Bone marrow (tissue), 2 donors: ENCODE data around the gene ENOX1.

Experiments used
- DNase-seq, 2 donors: peaks; one replicate each; lab custom pipeline; 2025; lab: John Stamatoyannopoulos, UW

ENOX1 gene

DNA sequence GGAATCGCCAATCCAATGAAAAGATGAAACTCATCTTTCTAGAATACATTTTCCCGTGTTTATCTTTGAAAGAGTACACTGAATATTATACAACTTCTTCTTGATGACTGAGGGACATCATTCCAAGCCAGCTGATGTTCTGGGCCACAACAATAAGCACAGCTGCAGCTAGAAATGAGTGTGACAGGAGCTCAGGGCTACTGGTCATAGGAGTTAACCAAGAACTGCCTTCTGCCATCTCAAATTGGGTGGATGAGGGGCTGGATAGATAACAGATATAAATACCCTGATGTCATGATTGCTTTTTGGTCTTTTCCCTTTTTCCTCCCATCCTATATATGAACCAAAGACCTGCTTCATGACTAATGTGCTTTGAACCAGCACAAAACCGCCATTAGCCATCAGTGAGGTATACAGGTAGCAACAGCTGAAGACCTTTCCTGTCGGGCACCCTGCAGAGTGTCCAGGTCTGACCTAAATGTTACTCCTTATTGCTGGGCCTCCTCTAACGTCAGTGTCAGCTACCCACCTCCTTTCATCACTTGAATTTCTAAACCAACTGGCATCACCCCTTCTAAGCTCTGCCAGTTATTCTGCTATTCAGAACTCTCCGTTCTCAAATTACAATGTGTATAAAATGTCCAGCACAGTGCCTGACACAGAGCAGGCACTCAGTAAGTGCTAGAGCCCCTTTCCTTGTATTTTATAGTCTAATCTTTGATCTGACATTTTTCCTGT, 178.2 kb downstream of the ENOX1 start:
- no peak for DNase-seq

DNA sequence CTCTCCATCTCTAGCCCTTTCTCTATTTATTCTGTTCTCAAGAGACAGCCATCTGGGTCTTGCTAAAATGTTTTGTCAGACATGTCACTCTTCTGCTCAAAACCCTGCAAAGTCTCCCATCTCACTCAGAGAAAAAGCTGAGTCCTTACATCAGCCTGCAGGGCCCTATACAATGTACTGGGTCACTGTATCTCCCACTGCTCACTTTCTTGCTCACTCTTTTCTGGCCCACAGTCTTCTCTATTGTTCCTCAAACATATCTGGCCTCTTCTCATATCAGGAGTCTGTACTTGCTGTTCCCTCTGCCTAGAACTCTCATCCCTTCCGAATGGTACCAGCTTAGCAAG, 189.2 kb downstream of the ENOX1 start:
- no peak for DNase-seq

DNA sequence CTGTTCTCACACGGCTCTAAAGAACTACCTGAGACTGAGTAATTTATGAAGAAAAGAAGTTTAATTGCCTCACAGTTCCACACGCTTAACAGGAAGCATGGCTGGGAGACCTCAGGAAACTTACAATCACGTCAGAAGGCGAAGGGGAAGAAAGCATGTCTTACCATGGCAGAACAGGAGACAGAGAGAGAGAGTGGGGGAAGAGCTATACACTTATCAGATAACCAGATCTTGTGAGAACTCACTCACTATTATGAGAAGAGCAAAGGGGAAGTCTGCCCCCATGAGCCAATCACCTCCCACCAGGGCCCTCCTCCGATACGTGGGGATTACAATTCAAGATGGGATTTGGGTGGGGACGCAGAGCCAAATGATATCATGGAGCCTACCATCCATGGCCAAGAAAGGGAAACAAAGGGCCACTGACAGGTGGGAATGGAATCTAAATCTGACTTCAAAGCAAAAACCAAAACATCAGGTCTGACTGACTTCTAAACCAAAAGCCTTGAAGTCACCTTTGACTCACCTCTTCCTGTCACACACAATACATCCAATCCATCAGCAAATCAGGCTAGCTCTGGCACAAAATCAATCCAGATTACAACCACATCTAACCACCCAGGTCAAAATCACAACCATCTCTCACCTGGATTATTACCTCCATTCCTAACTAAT, 189.7 kb downstream of the ENOX1 start:
- DNase-seq = no peak

DNA sequence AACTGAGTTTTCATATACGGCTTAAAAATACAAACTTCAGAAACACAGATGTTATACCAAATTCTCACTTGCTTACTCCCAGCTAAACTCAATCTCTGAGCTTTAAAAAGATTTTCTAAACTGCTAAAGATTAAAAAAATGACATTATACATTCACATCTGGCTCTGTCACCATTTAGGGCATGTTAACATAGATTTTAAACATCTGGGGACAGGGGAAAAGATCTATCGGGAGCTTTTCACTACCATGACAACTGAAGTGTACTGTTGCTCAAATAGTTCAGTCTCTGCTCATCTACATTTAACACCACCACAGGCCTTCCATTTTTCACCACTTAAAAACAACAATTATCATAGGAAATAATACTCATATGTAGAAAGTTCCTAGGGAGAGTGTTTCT, 190.8 kb downstream of the ENOX1 start:
- DNase-seq = no peak

DNA sequence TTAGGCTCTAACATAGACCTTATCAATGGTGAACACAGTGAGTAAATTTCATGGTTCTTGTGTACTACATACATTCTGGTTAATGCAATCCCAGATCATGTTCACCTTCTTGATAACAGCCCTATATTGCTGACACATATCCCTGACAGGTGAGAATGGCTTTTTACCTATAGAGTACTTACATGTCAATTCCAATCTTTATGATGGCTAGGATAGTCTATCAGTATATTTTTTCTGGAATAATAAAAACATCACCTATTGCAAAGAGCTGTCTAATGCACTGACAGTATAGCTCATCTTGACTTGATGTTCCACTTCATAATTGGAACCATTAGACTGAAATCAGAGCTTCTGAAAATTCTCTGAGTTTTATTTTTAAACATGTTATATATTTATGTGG, 199.4 kb downstream of the ENOX1 start:
- no peak for DNase-seq

DNA sequence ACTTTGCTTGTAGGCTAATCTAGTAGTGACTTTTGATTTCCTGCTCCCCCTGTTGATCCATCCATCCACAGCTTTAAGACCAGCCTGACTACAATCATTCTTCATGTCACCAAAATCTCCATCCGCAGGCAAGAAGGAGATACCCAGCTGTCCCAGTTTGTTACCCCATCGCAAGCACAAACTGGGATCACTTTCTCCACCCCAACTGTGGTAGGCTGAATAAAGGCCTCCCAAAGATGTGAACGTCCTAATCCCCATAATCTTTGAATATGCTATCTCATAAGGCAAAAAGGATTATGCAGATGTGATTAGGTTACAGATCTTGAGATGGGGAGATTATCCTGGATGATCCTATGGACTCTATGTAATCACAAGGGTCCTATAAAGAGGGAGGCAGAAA, 202.0 kb downstream of the ENOX1 start:
- no peak for DNase-seq

DNA sequence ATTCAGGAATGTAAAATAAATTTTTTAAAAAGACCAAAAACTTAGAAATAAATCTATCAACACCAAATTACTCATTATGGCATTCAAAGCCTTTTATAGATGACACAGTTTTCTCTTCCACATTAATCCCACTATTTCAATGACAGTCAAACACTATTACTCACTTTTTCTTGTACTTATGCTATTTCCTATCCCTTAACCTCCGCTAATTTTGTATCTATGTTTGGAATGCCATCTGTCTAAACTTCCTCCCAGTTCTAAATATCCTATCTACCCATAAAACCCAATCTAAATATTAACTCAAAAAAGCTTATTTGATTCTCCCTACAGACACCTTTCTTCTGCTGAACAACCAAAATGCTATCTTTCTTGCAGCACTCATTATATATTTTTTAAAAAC, 203.5 kb downstream of the ENOX1 start:
- no peak for DNase-seq

DNA sequence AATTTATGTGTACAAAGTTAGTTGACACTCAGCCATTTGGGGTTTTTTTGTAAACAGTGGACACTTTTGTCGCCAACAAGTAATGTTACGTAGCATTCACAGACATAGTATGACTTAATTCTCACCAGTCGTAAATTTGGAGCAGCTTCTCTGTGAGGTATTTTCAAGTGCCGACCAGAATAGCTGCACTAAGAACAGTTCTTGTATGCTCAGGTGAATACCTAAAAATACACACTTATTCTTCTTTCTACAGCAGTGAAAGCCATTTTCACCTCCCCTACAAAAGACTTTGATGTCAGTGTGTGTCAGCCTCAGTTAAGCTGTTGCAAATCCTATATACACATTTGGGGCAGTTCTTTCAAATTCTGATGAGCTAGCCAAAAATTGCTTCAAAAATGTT, 206.5 kb downstream of the ENOX1 start:
- DNase-seq = no peak

DNA sequence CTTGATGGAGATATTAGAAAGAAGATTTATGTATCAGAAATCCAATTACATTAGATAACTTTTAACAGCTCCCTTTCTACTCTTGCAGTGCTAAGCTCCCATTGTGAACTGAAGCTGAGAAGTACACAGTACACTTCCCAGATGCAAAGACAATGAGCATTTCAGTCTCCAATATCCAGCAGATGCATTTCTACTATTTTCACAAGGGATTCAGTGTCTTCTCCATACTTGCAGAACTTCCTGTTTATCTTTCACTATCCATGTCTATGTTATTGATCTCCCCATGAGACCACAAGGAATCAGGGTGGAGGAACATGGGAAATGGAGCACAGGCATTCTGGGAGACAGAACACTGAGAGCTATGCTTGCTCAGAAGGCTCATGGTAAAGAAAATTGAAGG, 207.5 kb downstream of the ENOX1 start:
- no peak for DNase-seq

DNA sequence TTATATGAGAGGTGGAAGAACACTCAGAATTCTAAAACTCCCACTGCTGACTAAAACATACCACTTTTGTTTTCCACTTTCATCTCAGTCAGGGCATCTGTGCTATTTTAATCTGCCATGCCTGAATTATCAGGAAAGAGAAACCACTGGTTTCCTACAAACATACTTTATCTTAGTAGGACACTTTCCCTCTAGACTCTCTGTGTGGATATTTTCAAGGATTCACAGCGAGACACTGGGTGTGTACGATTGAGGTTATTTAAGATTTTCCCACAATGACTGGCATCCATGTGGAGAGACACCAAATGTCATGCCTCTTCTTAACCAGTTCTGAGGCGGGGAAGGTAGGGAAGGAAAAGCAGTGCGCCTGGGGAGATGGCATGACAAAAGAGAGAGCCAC, 212.2 kb downstream of the ENOX1 start:
- DNase-seq = no peak

DNA sequence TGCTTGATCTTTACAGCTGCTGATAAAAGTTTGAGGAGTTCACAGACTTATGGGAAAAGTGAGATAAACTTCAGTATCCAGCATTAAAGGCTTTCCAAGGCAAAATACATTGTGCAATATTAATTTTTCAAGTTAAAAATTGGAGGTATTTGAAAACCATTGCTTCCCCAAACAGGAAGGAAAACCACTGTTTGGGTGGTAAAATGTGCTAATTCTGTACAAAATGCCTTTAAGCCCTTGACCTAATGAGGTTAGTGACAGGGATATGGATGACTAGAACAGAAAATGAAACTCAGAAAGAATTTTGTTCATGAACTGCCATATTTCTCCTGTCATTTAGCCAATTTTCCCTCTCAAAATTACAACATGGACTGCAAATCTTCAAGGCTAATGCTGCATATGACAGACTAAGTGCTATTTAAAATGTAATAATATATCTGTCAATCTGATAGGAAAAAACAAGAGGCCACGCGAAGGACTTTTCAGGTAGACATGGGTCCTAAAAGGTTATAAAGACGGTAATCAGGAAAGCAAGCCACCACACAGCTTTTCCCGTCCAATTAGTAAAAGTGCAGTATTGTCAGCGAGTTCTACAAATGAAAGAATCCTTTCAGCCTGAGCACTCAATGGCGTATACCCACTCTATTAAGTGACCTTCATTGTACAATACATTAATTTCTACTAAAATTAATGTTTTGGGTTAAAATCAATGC, 212.8 kb downstream of the ENOX1 start:
- no peak for DNase-seq

DNA sequence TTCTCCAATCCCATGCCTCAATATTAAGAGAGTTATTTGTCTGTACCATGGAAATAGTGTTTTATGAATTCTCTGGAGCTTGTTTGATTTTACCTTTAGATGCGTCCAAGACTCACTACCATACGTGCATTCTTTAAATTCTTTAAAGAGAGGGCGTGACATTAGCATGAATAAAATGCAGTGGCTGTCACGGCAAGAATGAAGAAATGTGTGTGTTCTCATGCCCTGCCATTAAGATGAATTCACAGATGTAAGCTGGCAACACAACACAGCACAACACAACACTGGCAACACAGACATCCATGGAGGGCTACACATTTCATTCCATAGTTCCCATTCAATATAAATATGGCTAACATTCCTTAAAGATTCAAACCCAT, 213.4 kb downstream of the ENOX1 start:
- no peak for DNase-seq

DNA sequence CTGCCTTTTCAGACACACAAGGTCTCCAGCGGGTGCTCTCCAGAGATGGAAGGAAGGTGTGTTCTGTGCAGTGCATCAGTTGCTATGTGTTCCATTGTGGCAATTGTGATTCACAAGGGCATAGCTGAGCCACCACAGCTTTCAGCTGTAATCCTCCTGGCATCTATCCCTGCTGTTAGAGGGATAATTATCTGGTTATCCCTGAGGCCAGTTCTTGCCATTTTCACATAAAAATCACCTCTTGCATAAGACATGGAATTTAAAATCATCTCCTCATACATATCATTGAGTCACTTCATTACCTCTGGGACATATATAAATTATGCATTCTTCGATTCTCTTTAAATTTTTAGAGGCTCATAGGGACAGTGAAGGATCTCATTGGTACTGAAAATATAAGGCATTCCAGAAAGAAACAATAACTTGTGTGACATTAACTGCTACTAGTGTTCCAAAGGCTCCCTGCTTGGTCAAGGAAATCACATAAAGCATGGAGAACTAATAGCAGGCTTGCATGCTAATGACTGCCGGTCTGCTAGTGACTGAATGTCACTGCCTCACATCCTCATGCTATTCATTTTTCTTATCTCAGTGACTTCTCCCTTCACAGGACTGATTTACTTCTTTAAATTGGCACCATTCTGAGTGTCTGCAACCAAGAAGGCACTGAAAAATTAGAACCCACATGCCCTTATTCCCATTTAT, 214.0 kb downstream of the ENOX1 start:
- no peak for DNase-seq

DNA sequence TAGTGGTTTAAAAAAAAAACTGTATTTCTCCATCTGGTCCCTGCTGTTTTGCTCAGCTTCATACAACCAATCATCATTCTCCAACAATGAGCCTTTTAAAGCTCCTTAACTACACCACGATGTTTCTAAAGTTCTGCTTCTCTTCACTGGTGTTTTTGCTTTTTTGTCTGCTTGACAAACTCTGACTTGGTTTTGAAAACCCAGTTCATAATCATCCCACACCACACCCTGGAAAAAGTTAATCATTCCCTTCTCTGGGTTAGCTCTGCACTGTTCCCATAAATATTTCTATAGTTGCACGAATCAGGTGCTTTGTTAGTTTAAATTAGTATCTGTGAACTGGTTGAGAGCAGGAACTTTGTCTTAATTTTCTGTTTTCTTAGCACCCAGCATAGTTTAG, 217.1 kb downstream of the ENOX1 start:
- no peak for DNase-seq

DNA sequence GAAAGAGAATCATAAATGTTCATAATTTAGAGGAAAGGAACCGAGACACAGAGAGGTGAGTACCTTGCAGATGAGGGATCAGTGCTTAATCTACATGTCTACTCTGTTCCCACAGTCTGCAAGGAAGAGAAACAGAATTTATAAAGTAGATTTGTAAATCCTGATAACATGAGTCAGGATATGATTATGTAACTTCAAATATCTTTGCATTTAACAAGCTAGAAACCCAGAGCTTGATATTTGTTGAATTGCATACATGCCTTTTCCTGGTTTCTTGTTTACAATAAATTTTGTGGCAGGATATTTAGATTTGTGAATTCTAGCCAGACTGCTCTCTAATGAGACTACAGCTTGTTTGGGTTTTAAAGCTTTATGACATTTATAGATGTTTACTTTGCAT, 219.2 kb downstream of the ENOX1 start:
- DNase-seq = no peak

DNA sequence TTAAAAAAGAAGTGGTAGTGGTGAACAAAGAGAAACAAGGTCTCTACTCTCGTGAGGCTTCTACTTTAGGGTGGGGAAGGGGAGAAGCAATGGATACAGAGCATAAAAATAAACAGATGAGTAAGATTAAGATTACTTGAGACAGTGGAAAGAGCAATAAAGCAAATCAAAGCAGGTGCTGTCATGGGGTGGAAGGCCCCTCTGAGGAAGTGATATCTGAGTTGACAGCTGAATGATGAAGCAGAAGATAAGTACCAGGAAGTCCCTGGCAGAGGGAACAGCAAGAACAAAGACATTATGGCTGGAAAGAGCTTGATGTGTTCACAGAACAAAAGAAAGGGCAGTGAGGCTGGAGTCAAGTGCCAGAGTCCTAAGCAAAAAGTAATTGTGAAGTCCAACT, 221.8 kb downstream of the ENOX1 start:
- DNase-seq = no peak

DNA sequence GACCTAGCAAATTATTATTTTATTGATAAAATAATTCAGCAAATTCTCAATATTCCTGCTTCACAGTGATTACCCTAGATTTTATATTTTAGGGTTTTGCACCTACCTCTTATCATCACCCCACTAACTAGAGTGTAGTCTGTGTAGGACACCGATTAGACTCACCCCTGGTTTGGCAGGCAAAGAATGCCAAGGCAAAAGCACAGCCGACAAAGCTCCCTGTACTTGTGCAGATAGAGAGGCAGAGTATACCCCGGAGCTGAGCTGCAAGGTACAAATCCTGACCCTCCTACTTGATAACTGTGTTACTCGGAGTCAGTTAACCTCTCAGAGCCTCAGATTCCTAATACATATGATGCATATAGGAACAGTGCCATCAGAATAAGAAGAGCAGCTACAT, 225.7 kb downstream of the ENOX1 start:
- DNase-seq = no peak

DNA sequence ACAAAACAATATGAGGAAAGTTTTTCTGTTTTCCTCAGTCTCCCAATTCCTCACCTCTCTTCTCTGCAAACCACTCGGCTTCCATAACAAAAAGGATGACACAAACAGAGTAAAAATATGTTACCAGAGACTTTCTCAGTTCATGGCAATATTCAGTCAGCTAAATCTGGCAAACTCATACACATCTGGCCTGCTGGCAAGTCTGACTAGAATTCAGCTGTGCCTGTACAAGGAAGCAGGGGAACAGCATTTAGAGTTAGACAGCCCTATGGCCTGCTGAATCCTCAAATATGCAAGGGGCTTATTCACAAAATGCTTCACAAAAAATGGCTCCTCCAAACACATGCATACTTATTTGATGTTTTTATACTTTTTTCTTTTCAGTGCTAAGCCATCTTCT, 227.8 kb downstream of the ENOX1 start:
- DNase-seq = no peak

DNA sequence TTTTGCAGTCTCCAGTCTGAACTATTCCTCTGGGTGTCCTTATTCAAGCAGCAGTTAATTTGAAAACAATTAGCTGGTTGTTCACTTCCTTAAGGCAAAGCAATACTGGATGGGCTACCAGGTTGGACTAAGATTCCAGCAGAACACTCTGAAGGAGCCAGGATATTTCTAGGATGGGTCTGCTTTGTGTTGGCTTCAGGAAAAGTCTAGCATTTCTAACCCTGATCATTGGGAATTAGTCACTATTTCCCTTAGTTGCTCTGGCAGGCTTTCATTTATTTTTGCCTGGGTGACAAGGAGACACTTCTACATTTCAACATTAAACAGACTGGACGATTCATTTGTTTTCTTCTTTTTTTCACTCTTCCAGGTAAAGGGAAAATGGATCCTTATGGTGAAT, 228.4 kb downstream of the ENOX1 start:
- no peak for DNase-seq

DNA sequence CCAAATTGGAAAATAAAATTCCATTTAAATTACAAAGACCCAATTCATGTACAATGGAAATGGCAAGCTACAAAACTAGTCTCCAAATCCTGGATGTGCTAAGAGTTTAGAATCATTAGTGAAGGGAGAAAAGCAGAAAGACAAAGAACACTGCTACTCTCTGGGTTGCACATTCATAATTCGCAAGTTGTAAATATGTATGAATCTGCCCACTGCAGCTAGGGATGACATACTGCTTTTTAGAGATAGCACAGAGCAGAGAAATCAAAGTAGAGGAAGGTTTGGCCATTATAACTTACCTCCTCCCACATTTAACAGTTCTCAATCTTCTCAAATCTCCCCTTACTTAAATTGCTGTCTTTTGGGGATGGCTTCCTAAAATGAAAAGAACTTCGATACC, 231.1 kb downstream of the ENOX1 start:
- DNase-seq = no peak

DNA sequence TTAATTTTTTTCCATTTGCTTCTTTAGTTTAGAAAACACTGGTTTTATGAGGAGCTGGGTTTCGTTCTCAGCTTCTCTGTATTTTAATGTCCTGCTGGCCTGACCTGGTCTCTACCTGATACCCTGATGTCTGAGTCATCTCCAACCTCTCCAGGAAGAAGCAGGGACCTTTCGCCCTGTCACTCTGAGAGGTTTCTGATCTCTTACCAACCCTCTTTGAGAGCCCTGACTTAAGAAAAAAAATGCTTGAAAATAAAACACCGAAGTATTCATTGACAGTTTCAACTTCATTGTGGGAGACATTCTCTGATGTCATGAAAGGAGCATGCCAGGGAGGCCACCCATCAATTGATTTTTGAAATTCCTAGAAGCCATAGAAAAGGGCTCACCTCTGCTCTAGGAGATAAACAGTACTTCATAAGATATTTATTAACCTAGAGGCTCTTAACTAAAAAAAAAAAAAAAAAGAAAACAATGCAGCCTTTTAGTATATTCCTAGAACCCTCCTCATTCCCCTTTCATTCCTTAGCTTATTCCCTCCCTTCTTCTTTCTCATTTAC, 234.8 kb downstream of the ENOX1 start:
- DNase-seq = no peak

DNA sequence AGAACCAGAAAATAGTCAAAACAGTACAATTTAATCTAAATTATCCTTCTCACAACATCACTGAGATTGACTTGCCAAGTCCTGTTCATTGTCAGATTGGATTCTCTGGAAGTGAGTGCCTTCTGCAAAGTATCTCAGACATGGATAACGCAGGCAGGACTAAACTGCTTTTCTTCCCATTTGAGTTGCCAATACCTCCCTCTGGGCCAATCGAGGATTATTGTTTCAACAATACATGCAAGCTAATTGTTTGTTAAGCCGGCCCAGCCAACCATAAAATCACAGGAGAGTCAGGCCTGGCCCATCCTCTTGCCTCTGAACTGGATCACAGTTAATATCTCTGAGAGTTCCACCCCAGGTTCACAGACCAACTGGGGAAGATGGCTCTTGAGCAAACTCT, 240.0 kb downstream of the ENOX1 start:
- no peak for DNase-seq

DNA sequence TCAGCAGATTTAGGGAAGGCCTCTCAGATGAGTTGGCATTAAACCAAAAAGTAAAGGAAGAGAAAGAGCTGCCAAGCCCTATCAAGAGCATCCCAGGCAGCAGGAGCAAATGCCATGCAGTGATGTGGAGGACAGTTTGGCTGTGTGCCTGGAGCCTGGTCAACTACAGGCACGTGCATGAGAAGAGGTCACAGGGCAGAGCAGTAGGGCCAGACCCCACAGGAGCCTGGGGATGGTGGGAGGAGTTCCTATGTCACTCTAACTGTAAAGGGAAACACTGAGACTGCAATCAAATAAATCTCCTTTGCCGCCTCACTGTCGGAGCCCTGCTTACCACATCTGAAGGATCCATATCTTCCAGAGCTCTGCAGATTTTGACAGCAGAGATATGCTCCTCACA, 240.5 kb downstream of the ENOX1 start:
- no peak for DNase-seq
